Ishikawa (cell line): ENCODE measurements around the gene HEYL.

Experiments used
- CEBPB ChIP-seq: IDR thresholded peaks from 2 replicates; pipeline ENCODE4 v1.6.1; 2012
- CREB1 ChIP-seq: IDR thresholded peaks from 2 replicates; pipeline ENCODE4 v1.6.1; 2012; ENCODE audit warnings: low read depth
- EGR1 ChIP-seq: IDR thresholded peaks from 2 replicates; pipeline ENCODE4 v1.6.1; 2012
- EP300 ChIP-seq: IDR thresholded peaks from 2 replicates; pipeline ENCODE4 v1.6.1; 2012; ENCODE audit warnings: borderline replicate concordance
- FOXM1 ChIP-seq: IDR thresholded peaks from 2 replicates; pipeline ENCODE4 v1.6.1; 2012; ENCODE audit warnings: low read depth, borderline replicate concordance
- NFIC ChIP-seq: IDR thresholded peaks from 2 replicates; pipeline ENCODE4 v1.6.1; 2012
- RAD21 ChIP-seq: IDR thresholded peaks from 2 replicates; pipeline ENCODE4 v1.6.1; 2012; ENCODE audit warnings: low read depth
- REST ChIP-seq: IDR thresholded peaks from 2 replicates; pipeline ENCODE4 v1.6.1; 2012; ENCODE audit warnings: low read depth, mild to moderate bottlenecking
- TAF1 ChIP-seq: IDR thresholded peaks from 2 replicates; pipeline ENCODE4 v1.6.1; 2012; ENCODE audit warnings: low read depth, mild to moderate bottlenecking
- TCF12 ChIP-seq: IDR thresholded peaks from 2 replicates; pipeline ENCODE4 v1.6.1; 2012; ENCODE audit warnings: low read depth
- TEAD4 ChIP-seq: IDR thresholded peaks from 2 replicates; pipeline ENCODE4 v1.6.1; 2012
- USF1 ChIP-seq: IDR thresholded peaks from 2 replicates; pipeline ENCODE4 v1.6.1; 2012
- ZBTB7A ChIP-seq: IDR thresholded peaks from 2 replicates; pipeline ENCODE4 v1.6.1; 2012; ENCODE audit warnings: low read depth

- no peak for TF ChIP-seq NFIC
- no peak for TF ChIP-seq TAF1
- no peak for TF ChIP-seq CEBPB
- TF ChIP-seq RAD21 = no peak
- TF ChIP-seq EP300 = no peak
- no peak for TF ChIP-seq USF1
- no peak for TF ChIP-seq TEAD4
- TF ChIP-seq ZBTB7A = no peak
- no peak for TF ChIP-seq REST
- no peak for TF ChIP-seq FOXM1
- no peak for TF ChIP-seq TCF12
- TF ChIP-seq CREB1 = no peak
- no peak for TF ChIP-seq EGR1
Measured at GRCh38 chr1:39659538-39659937, 20.1 kb upstream of the HEYL start.
